PFSK-1 (cell line): ENCODE data around the gene ORC1.

Experiments
- FOXP2 ChIP-seq: optimal IDR thresholded peaks from 2 replicates; pipeline ENCODE3; 2011; ENCODE audit warnings: borderline replicate concordance, control low read depth, inconsistent platforms; ENCODE audit not compliant: insufficient read depth; ENCODE audit errors: extremely low read length, extremely low read depth
- POLR2AphosphoS5 ChIP-seq: IDR thresholded peaks from 2 replicates; pipeline ENCODE4 v1.6.1; 2012; ENCODE audit warnings: low read depth, mild to moderate bottlenecking, control low read depth, low read length, moderate library complexity
- SIN3A ChIP-seq: IDR thresholded peaks from 2 replicates; pipeline ENCODE4 v1.6.1; 2012; ENCODE audit warnings: mild to moderate bottlenecking, low read length, moderate library complexity, borderline replicate concordance; ENCODE audit not compliant: insufficient read depth
- TAF1 ChIP-seq: IDR thresholded peaks from 2 replicates; pipeline ENCODE4 v1.6.1; 2012; ENCODE audit warnings: low read length, control low read depth, borderline replicate concordance; ENCODE audit not compliant: insufficient read depth
- TF ChIP-seq, protein P1 (sequence below), 2 experiments: IDR thresholded peaks; 2 replicates each; pipeline versions ENCODE4 v1.6.1 to v1.8.0; 2011 to 2012; ENCODE audit warnings: low read depth in 2 of 2, low read length in 2 of 2, control low read depth in 1 of 2, inconsistent platforms in 1 of 2, mild to moderate bottlenecking in 1 of 2, moderate library complexity in 1 of 2; ENCODE audit not compliant: insufficient read depth in 1 of 2

ORC1 gene

DNA sequence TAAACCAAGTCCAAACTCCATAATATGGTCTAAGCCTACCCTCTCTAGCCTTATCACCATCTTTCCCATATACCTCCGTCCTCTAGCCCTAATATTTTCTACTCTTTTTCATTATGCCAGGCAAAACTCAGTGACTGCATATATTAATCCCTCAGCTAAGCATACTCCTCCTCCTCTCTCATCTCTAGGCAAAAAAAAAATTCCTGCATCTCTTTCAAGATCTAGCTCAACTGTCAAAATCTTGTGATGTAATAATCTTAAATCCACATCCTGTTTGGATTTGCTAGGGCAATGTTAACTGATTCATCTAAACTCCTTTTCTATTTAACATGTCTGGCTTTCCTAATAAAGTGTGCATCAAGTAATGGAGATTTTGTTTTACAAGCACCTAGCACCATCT, 20.6 kb upstream of the ORC1 start:
- TF ChIP-seq, protein P1, sequence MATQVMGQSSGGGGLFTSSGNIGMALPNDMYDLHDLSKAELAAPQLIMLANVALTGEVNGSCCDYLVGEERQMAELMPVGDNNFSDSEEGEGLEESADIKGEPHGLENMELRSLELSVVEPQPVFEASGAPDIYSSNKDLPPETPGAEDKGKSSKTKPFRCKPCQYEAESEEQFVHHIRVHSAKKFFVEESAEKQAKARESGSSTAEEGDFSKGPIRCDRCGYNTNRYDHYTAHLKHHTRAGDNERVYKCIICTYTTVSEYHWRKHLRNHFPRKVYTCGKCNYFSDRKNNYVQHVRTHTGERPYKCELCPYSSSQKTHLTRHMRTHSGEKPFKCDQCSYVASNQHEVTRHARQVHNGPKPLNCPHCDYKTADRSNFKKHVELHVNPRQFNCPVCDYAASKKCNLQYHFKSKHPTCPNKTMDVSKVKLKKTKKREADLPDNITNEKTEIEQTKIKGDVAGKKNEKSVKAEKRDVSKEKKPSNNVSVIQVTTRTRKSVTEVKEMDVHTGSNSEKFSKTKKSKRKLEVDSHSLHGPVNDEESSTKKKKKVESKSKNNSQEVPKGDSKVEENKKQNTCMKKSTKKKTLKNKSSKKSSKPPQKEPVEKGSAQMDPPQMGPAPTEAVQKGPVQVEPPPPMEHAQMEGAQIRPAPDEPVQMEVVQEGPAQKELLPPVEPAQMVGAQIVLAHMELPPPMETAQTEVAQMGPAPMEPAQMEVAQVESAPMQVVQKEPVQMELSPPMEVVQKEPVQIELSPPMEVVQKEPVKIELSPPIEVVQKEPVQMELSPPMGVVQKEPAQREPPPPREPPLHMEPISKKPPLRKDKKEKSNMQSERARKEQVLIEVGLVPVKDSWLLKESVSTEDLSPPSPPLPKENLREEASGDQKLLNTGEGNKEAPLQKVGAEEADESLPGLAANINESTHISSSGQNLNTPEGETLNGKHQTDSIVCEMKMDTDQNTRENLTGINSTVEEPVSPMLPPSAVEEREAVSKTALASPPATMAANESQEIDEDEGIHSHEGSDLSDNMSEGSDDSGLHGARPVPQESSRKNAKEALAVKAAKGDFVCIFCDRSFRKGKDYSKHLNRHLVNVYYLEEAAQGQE (IDR thresholded peaks at IDR 0.05; ENCODE audit: insufficient read depth in 1 of 2, low read depth in 2 of 2, low read length in 2 of 2) = no peak
- TF ChIP-seq SIN3A = no peak
- TF ChIP-seq POLR2AphosphoS5 = no peak
- no peak for TF ChIP-seq TAF1
- no peak for TF ChIP-seq FOXP2

DNA sequence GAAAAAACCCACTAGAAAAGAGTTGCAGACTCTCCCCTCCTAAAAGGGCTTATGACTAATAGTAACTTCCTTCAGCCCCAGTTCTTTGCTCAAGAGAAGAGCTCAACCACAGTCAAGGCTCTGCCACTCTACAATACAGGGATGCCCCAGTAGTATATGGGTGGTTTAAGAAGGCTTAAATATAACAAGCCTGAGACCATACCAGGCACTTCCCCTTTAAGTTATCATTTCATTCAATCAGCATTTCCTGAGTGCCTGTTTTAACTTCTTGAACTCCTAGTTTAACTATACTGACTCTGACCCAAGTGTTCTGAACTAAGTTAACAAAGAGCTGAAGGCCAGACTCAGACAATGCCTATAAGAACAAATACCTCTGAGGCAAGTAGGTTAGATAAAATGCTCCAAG, 20.0 kb upstream of the ORC1 start:
- TF ChIP-seq TAF1 (no peak), POLR2AphosphoS5 (no peak), FOXP2 (no peak), SIN3A (no peak)
- TF ChIP-seq, protein P1 (IDR thresholded peaks at IDR 0.05; ENCODE audit: insufficient read depth in 1 of 2, low read depth in 2 of 2, low read length in 2 of 2) = no peak

DNA sequence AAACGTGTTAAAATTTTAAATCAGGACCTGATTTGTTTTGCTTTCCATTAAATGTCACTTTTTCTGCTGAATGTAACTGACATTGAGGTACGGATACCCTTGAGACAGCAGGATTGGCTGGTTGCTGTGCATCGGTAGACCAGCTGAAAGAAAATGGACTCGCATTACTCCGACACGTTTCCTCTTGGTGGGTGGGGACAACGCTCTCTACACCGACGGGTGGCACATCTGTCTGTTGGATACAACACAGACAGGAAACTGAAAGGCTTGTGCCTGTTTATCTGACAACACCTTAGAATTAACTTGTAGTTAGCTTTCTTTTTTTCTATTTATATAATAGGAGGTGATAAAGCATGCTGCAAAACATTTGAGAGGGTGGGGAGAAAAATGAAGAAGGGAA, 19.5 kb upstream of the ORC1 start:
- no peak for TF ChIP-seq FOXP2
- TF ChIP-seq, protein P1 (IDR thresholded peaks at IDR 0.05; ENCODE audit: insufficient read depth in 1 of 2, low read depth in 2 of 2, low read length in 2 of 2) = no peak
- TF ChIP-seq SIN3A = no peak
- TF ChIP-seq TAF1 = no peak
- no peak for TF ChIP-seq POLR2AphosphoS5

DNA sequence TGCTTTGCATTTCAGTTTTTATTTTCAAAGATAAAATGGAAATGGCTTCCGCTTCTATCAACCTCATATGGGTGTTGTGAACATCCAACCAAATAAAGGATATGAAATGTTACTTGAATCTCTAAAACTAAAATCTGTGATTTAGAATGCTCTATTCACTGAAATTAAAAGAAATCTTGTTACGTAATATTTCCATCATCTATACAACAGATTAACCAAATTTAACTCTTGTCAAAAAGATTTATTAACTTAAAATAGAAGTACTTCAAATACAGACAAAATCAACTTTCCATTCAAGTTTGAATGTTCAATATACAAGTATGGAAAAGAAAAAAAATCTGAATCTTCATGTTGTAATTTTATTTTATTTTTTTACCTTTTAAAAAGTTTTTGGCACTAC, 18.8 kb upstream of the ORC1 start:
- no peak for TF ChIP-seq FOXP2
- TF ChIP-seq, protein P1 (IDR thresholded peaks at IDR 0.05; ENCODE audit: insufficient read depth in 1 of 2, low read depth in 2 of 2, low read length in 2 of 2) = no peak
- no peak for TF ChIP-seq TAF1
- TF ChIP-seq POLR2AphosphoS5 = no peak
- TF ChIP-seq SIN3A = no peak

DNA sequence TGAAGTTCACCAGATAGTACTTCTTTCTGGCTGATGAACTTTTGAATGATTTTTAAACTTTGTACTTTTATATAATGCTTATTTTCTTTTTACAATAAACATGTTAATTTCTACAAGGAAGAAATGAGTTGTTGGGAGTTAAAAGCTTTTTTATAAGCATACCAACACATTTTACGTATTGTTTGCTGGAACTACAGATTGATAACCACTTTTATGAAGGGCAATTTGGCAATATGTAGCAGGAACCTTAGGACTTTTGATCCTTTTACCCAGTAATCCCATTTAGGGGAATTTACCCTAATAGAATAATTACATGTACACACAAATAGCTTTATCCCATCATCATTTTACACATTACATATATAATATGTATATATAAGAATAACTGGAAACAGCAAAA, 16.5 kb upstream of the ORC1 start:
- TF ChIP-seq TAF1 (no peak), FOXP2 (no peak), SIN3A (no peak)
- TF ChIP-seq, protein P1 (IDR thresholded peaks at IDR 0.05; ENCODE audit: insufficient read depth in 1 of 2, low read depth in 2 of 2, low read length in 2 of 2) = no peak
